HG03354 (cell line): Measurements from ENCODE around the gene RAD51AP1.

ENCODE experiments used
- ATAC-seq: cut with Tn5 transposase; IDR thresholded peaks from one replicate; pipeline ENCODE4 v1.9.1; 2021; ENCODE audit warnings: mild to moderate bottlenecking; ENCODE audit not compliant: unreplicated experiment, poor library complexity, severe bottlenecking

The RAD51AP1 gene

GRCh38 chr12:4586500-4586899, 47.8 kb downstream of the RAD51AP1 start:
- ATAC-seq = no peak

GRCh38 chr12:4587108-4587507, 48.4 kb downstream of the RAD51AP1 start:
- no peak for ATAC-seq

DNA sequence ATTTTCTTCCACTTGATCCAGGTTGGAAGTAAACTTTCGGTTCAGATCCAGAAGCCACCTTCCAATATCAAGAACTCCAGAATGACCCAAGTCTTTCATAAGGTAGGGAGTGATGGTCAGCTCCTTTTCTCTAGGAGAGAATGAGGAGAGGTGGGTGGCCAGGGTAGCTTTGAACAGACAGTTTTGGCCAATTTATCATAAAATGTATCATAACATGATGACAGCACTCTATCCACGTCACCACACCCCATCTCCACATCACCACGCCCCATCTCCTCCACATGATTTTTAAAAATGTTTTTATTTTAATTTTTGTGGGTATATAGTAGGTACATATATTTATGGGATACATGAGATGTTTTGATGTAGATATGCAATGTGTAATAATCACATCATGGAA, 50.2 kb downstream of the RAD51AP1 start:
- ATAC-seq = no peak

GRCh38 chr12:4589941-4590340, 51.3 kb downstream of the RAD51AP1 start:
- ATAC-seq = no peak

DNA sequence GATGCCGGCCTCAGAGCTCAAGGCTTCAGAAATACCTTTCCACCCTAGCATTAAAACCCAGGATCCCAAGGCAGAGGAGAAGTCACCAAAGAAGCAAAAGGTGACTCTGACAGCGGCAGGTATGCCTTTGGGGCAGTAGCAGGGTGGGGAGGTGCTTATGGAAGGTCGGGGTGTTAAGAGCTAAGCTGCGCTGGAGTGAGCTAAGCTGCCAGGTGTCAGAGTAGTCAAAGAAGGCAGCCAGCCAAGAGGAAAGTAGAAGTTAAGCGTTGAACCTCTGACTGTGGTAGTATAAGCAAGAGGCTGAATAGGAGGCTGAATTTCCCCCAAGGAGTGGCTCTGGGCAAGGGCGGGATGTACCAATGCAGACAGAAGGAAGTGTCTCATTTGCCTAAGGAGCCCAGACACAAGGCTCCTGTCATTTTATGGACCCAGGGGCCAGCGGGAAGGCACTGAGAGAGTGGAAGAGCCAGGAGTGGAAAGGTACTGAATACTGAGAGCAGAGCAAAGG, 52.5 kb downstream of the RAD51AP1 start:
- ATAC-seq = no peak

DNA sequence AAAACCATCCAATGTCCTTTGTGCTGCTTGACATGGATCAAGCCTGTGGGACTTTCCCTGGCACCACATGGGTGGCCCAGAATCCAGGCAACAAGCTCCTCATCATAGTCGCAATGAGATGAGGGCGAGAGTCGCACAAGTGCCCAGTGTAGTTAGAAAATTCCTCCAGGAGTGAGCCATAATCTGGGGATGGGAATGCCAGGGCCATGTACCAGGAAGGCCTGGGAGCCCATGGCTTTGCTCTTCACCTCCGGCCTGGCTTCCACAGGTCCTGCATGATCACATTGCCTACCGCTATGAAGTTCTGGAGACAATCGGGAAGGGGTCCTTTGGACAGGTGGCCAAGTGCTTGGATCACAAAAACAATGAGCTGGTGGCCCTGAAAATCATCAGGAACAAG, 57.2 kb downstream of the RAD51AP1 start:
- no peak for ATAC-seq

- ATAC-seq = no peak
Measured at GRCh38 chr12:4603421-4603820, 64.7 kb downstream of the RAD51AP1 start.

DNA sequence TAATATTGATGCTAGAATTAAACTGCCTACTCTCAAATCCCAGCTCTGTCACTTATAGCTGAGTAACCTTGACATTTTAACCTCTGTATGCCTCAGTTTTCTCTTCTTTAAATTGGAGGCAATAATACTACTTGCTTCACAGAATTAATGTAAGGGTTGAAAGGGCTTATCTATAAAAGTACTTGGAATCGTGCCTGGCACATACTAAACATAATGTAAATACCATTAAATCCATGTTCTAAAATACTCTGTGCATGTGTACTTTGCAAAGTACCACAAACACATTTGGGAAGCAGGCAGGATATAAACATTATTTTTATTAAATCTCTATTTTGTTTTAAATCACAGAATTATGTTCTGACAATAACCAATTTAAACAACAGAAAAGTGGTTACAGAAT, 65.3 kb downstream of the RAD51AP1 start:
- ATAC-seq = no peak

GRCh38 chr12:4604684-4605193, 66.0 kb downstream of the RAD51AP1 start:
- ATAC-seq = peak; percentile 96

DNA sequence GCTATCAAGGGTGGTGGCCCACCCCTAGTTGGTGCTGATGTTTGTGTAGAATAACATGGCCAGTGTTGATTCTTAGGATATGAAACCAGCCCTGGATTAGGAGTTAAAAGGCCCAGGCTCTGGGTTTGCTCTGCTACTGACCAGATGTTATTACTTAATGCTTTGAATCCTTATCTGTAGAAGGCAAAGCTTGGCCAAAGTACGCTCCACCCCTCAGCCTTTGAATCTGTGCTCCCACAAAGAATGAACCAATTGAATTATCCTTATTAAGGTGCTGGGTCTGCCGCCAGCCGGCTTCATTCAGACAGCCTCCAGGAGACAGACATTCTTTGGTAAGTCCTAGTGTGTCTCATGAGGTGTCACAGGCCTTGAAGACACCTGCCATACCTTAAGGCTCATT, 68.4 kb downstream of the RAD51AP1 start:
- no peak for ATAC-seq

GRCh38 chr12:4609071-4609470, 70.4 kb downstream of the RAD51AP1 start:
- ATAC-seq = no peak
